ENCODE measurements around the gene MYLK3.

The MYLK3 gene

GRCh38 chr16:46757339-46758050 is 9.4 kb upstream of the MYLK3 start:
- DNase-seq: no peak

- DNase-seq: no peak
Measured at GRCh38 chr16:46756772-46757171, 8.6 kb upstream of the MYLK3 start.

- DNase-seq: no peak
Measured at GRCh38 chr16:46753015-46753414, 4.9 kb upstream of the MYLK3 start.

GRCh38 chr16:46751381-46751780 is 3.2 kb upstream of the MYLK3 start:
- DNase-seq: no peak

GRCh38 chr16:46748775-46749705 is 896 bp upstream of the MYLK3 start:
- DNase-seq: no peak

- DNase-seq: no peak
Measured at GRCh38 chr16:46746821-46747776, 1.0 kb downstream of the MYLK3 start.

GRCh38 chr16:46745617-46746016 is 2.5 kb downstream of the MYLK3 start:
- no peak for DNase-seq

GRCh38 chr16:46743232-46743719 is 4.9 kb downstream of the MYLK3 start:
- DNase-seq: no peak

GRCh38 chr16:46739934-46740333 is 8.2 kb downstream of the MYLK3 start:
- DNase-seq: no peak

GRCh38 chr16:46737621-46738214 is 10.4 kb downstream of the MYLK3 start:
- no peak for DNase-seq

- DNase-seq: no peak
Measured at GRCh38 chr16:46736695-46737094, 11.4 kb downstream of the MYLK3 start.

- DNase-seq: no peak
Measured at GRCh38 chr16:46733319-46733830, 14.8 kb downstream of the MYLK3 start.

- DNase-seq: no peak
Measured at GRCh38 chr16:46732561-46732960, 15.6 kb downstream of the MYLK3 start.

- no peak for DNase-seq
Measured at GRCh38 chr16:46731691-46732555, 16.2 kb downstream of the MYLK3 start.

GRCh38 chr16:46730801-46731690 is 17.1 kb downstream of the MYLK3 start:
- no peak for DNase-seq

GRCh38 chr16:46730126-46730525 is 18.0 kb downstream of the MYLK3 start:
- DNase-seq: no peak

- no peak for DNase-seq
Measured at GRCh38 chr16:46729326-46729995, 18.7 kb downstream of the MYLK3 start.

- no peak for DNase-seq
Measured at GRCh38 chr16:46728806-46729205, 19.3 kb downstream of the MYLK3 start.

GRCh38 chr16:46727630-46728029 is 20.5 kb downstream of the MYLK3 start:
- no peak for DNase-seq
